SU-DHL-6 (cell line): ENCODE measurements around the gene PTGDS.

Source experiments
- CTCF ChIP-seq: fragments of 200-600 bp; sonication (generic); IDR thresholded peaks from one replicate; pipeline ENCODE4 v1.5.1; 2017; ENCODE audit warnings: antibody characterized with exemption, mild to moderate bottlenecking, low read length, moderate library complexity; ENCODE audit not compliant: insufficient read depth, poor library complexity, severe bottlenecking
- EZH2phosphoT487 ChIP-seq: fragments of 200-600 bp; sonication (generic), shearing (Covaris generic); conservative IDR thresholded peaks from 2 replicates; pipeline ENCODE4 v1.6.1; 2018; ENCODE audit warnings: mild to moderate bottlenecking, antibody characterized with exemption, low read length, moderate library complexity, mixed read lengths

GRCh38 chr9:136981588-136982231 is 4.4 kb downstream of the PTGDS start:
- TF ChIP-seq CTCF = no peak
- TF ChIP-seq EZH2phosphoT487 = no peak
